Inflammatory macrophage (primary cell): ENCODE measurements around the gene BNIP5.
A peak's percentile ranks its signal among the peaks of the same experiment; 100 is the strongest.

Experiments used
- DNase-seq, 2 donors: peaks; one replicate each; pipeline ENCODE4 v3.0.0-alpha.2; 2020 to 2022

The BNIP5 gene

GRCh38 chr6:36290668-36291620 is 45.7 kb downstream of the BNIP5 start:
- DNase-seq = peak; percentile 84 to 87

GRCh38 chr6:36289281-36289878 is 47.3 kb downstream of the BNIP5 start:
- no peak for DNase-seq

- DNase-seq = no peak
Measured at GRCh38 chr6:36286858-36287257, 49.8 kb downstream of the BNIP5 start.

- no peak for DNase-seq
Measured at GRCh38 chr6:36285797-36286196, 50.9 kb downstream of the BNIP5 start.

- peak; percentile 24 to 25 for DNase-seq
Measured at GRCh38 chr6:36285187-36285671, 51.5 kb downstream of the BNIP5 start.

DNA sequence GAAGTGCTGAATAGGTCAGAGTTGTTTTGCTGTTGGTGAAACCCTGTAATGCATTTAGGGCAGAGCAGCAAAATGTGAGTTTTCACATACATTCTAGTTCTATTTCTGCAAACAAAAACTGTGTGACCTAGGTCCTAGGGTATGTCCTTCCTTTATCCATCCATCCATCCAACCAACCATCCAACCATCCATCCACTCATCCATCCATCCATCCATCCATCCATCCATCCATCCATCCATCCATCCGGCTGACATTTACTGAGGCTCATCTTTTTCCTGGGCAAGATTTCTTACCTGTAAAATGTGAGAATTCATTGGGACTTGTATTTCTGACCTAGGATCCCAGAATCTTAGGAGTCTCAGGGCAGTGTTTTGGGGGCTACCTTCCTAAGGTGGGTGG is 52.3 kb downstream of the BNIP5 start:
- no peak for DNase-seq

- DNase-seq = peak; percentile 7 to 28
Measured at GRCh38 chr6:36283608-36284007, 53.1 kb downstream of the BNIP5 start.

DNA sequence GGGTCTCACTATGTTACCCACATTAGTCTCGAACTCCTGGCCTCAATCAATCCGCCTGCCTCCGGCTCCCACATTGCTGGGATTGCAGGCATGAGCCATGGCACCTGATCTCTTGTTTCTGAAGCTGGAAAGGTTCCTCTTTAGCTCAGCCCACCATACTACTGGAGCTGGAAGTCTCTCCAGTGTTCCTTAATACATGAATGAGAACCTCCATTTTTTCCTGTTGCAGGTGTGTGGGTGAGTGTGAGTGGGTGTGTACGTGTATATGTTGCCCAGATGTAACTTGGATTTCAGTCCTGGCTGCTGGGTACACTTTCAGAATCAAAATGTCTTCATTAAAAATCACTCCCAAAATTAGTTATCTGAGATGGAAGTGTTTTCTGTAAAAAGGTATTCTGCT is 55.7 kb downstream of the BNIP5 start:
- DNase-seq = peak in 1 of 2 donors; percentile 32

DNA sequence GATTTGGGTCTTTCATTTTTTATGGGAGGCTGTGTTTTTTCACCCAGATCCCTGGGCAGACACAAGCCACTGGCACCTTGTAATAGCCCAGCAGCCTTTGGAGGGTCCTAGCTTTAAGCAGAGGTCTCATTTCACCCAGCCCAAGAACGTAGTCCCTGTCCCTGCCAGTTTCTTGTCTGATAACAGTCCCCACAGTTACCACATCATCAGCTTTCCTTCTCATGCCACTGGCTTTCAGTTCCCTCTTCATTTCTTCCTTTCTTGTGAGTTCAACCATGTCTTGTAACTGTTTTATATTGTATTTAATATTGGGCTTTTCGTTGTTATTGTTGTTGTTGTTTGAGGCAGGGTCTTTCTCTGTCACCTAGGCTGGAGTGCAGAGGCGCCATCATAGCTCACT is 56.2 kb downstream of the BNIP5 start:
- peak; percentile 38 to 48 for DNase-seq

DNA sequence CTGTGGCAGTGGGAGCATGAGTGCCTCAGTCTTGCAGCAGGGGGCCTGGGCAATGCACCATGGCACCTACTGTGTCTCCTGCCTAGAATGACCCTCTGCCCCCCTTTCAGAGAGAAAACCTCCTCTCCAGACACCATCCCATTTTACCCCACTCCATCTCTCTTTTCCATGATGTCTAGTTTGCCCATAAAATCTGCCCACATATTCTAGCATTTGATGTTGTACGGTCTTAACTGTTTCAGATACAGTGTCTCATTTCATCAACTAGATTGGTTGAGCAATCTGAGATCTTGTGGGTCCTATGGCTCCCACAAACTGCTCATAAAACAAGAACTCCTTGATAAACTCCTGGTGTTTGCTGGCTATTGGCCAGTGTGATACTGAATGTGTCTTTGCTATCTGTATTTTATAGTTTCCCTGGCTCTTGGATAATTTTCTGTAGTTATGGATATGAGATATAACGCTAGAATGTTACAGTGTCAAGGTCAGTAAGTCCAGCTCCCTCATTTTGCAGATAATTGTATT is 58.7 kb downstream of the BNIP5 start:
- peak; percentile 18 to 21 for DNase-seq

DNA sequence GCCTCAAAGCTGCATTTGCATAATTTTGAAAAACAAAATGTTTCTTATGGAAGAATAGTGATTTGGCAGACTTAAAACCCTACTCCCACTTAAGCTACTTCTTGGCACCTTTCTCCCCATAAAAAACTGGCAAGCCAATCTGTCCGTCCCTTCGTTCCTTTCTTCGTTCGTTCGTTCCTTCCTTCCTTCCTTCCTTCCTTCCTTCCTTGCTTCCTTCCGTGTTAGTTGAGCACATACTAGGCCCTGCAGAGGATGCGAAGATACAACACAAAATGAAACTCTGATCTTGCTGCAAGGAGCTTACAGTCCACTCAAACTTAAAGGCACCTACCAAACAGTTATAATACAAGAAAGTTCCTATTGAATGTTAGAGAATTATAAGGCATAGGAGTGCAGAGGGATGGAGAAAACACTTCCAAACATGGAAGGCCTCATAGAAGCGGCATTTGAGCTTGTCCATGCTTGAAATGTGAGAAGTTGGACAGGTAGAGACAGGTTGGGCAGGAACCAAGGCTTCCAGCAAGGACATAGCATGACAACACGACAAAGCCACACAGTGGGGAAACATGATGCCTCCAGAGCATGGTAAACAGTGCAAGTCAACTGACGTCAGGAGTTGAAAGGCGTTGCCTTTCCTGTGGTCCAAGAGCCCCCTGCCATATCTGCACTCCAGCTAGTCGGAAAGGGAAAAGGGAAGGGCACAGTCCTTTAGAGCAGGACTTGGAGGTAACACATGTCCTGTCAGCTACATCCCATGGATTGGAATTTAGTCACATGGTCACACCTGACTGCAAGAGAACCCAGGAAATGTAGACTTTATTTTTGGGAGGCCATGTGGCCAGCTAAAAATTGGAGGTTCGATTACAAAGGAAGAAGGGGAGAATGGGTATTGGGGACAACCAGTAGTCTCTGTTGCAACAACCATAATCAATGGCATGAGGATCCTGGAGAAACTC is 59.8 kb downstream of the BNIP5 start:
- no peak for DNase-seq

DNA sequence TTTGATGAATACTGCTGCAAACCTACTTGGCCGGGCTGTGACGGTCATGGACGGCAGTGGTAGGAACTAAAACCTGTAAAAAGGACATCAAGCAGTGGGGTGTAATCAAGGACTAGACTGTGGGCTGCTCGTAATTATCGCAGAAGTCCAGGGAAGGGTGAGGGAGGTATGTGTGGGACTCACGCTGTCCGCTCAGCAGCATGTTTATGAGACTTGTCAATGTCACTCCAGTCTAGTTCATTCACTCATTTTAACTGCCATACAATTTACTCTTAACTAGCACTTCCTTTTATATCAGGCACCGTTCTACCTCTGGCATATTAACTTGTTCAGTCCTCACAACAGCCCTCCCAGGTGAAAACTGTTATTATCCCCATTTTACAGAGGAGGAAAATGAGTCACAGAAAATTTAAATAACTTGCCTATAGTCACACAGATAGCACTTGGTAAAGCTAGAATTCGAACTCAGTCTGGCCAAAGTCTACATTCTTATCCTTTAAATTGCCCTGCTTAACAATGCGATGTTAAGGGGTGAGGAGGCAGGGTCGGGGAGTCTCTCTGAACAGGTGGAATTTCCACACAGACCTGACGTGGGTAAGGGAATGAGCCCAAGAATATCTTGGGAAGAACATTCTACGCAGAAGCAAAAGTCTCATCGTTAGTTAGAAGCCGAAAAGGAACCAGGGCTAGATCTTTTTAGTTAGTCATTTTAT is 62.7 kb downstream of the BNIP5 start:
- no peak for DNase-seq

- DNase-seq = no peak
Measured at GRCh38 chr6:36273067-36273466, 63.6 kb downstream of the BNIP5 start.

DNA sequence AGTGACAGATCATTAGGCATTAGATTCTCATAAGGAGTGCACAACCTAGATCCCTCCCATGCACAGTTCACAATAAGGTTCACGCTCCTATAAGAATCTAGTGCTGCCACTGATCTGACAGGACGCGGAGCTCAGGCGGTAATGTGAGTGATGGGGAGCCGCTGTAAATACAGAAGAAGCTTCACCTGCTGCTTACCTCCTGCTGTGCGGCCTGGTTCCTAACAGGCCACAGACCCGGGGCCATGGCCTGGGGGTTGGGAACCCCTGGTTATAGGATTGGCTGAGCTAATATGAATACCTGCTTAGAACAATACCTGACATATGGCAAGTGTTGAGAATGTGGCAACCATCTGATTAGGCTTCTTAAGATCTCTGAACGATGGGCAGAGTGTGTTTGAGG is 64.5 kb downstream of the BNIP5 start:
- DNase-seq = no peak

GRCh38 chr6:36269834-36270705 is 66.6 kb downstream of the BNIP5 start, which contains the start of gene PNPLA1:
Gene PNPLA1 (plus strand): TSS chr6:36270060. CDS start chr6:36270460, 400 bp downstream.
- DNase-seq = no peak

GRCh38 chr6:36268478-36269275 is 68.0 kb downstream of the BNIP5 start:
- no peak for DNase-seq

- no peak for DNase-seq
Measured at GRCh38 chr6:36267731-36268477, 68.8 kb downstream of the BNIP5 start.

- no peak for DNase-seq
Measured at GRCh38 chr6:36266913-36267644, 69.6 kb downstream of the BNIP5 start.
